Measurements from ENCODE around the gene HHAT. TPM values are rescaled to one million over a fixed set of nuclear protein-coding genes. Genes with fewer than 3 reads are reported as not detected.
A peak's percentile ranks its signal among the peaks of the same experiment; 100 is the strongest.

Gene HHAT
- total and polyA plus RNA-seq, 9 of the 15 experiments (the other 6 are each of a cell fraction or from before 2014, with no cell fraction given) = 0.07 to 0.16 (median 0.13) TPM; not detected in 1

- TF ChIP-seq ZNF280B (CRISPR knock-in tag; IDR thresholded peaks at IDR 0.05) (no peak), CBX5 (IDR thresholded peaks at IDR 0.05; ENCODE audit: borderline replicate concordance, low read depth) (no peak), ZNF140 (CRISPR knock-in tag; IDR thresholded peaks at IDR 0.05) (no peak), TSC22D4 (tag; IDR thresholded peaks at IDR 0.05) (no peak), MAFG (tag; conservative IDR thresholded peaks at IDR 0.05) (peak; percentile 62), CBFB (CRISPR knock-in tag; IDR thresholded peaks at IDR 0.05) (no peak), TCF15 (CRISPR knock-in tag; IDR thresholded peaks at IDR 0.05) (no peak), SRF (CRISPR knock-in tag; IDR thresholded peaks at IDR 0.05) (no peak), ELF1 (tag; IDR thresholded peaks at IDR 0.05) (no peak), NFYB (IDR thresholded peaks at IDR 0.05; ENCODE audit: extremely low read depth, insufficient read length) (no peak)
These were observed 319.0 kb downstream of the HHAT start (continued) for GRCh38 chr1:210647406-210648333.
